H9 (cell line): Measurements from ENCODE around the gene HS6ST2. TPM values are rescaled to one million over a fixed set of nuclear protein-coding genes. Genes with fewer than 3 reads are reported as not detected.

Experiments
- DNase-seq: peaks from one replicate; pipeline ENCODE4 v3.0.0-alpha.2; 2017
- H2AFZ ChIP-seq: one replicate; pipeline ENCODE4 v1.6.1; 2013; ENCODE audit warnings: mild to moderate bottlenecking, low read length, control low read depth, moderate library complexity
- H2AK5ac ChIP-seq: 2 replicates; pipeline ENCODE4 v1.6.1; 2013; ENCODE audit warnings: low read length, control low read depth, mixed read lengths; ENCODE audit not compliant: insufficient read length
- H2BK120ac ChIP-seq: one replicate; pipeline ENCODE4 v1.6.1; 2013; ENCODE audit warnings: low read depth, mild to moderate bottlenecking, low read length, control low read depth, inconsistent platforms; ENCODE audit not compliant: poor library complexity, severe bottlenecking
- H2BK12ac ChIP-seq: 2 replicates; pipeline ENCODE4 v1.6.1; 2013; ENCODE audit warnings: low read length, control low read depth, mixed read lengths, low read depth; ENCODE audit not compliant: insufficient read length
- H2BK15ac ChIP-seq: 2 replicates; pipeline ENCODE4 v1.6.1; 2013; ENCODE audit warnings: low read depth, low read length, control low read depth
- H2BK20ac ChIP-seq: one replicate; pipeline ENCODE4 v1.6.1; 2013; ENCODE audit warnings: low read depth, mild to moderate bottlenecking, low read length, control low read depth, inconsistent platforms; ENCODE audit not compliant: poor library complexity, severe bottlenecking
- H2BK5ac ChIP-seq: 2 replicates; pipeline ENCODE4 v1.6.1; 2013; ENCODE audit warnings: low read length, control low read depth, mixed read lengths; ENCODE audit not compliant: insufficient read length
- H3K14ac ChIP-seq: 2 replicates; pipeline ENCODE4 v1.6.1; 2013; ENCODE audit warnings: low read length, control low read depth; ENCODE audit not compliant: insufficient read depth
- H3K18ac ChIP-seq: 2 replicates; pipeline ENCODE4 v1.6.1; 2013; ENCODE audit warnings: low read depth, mild to moderate bottlenecking, mixed read lengths, low read length, control low read depth; ENCODE audit not compliant: insufficient read length
- H3K23ac ChIP-seq: 2 replicates; pipeline ENCODE4 v1.6.1; 2013; ENCODE audit warnings: low read length, control low read depth, mixed read lengths, low read depth; ENCODE audit not compliant: insufficient read length
- H3K23me2 ChIP-seq: 2 replicates; pipeline ENCODE4 v1.6.1; 2013; ENCODE audit warnings: low read depth, mild to moderate bottlenecking, mixed read lengths, low read length, control low read depth; ENCODE audit not compliant: insufficient read length, poor library complexity, severe bottlenecking
- H3K27ac ChIP-seq: 2 replicates; pipeline ENCODE4 v1.5.1; 2013; ENCODE audit warnings: low read length, control low read depth, mixed read lengths, low read depth; ENCODE audit not compliant: insufficient read length
- H3K27me3 ChIP-seq: 2 replicates; pipeline ENCODE4 v1.6.1; 2013; ENCODE audit warnings: low read length, control low read depth, inconsistent platforms; ENCODE audit not compliant: insufficient read depth
- H3K4ac ChIP-seq: 2 replicates; pipeline ENCODE4 v1.6.1; 2013; ENCODE audit warnings: low read depth, mild to moderate bottlenecking, control low read depth, inconsistent platforms, low read length, moderate library complexity
- H3K4me1 ChIP-seq: 2 replicates; pipeline ENCODE4 v1.6.1; 2013; ENCODE audit warnings: low read length, control low read depth, inconsistent platforms; ENCODE audit not compliant: insufficient read depth
- H3K4me2 ChIP-seq: 2 replicates; pipeline ENCODE4 v1.6.1; 2013; ENCODE audit warnings: low read length, control low read depth, mixed read lengths; ENCODE audit not compliant: insufficient read length, insufficient read depth
- H3K56ac ChIP-seq: 2 replicates; pipeline ENCODE4 v1.6.1; 2013; ENCODE audit warnings: low read depth, mild to moderate bottlenecking, mixed read lengths, low read length, control low read depth; ENCODE audit not compliant: insufficient read length
- H3K79me1 ChIP-seq: 2 replicates; pipeline ENCODE4 v1.6.1; 2013; ENCODE audit warnings: low read depth, mild to moderate bottlenecking, moderate library complexity, low read length, control low read depth, inconsistent platforms; ENCODE audit not compliant: insufficient read depth, poor library complexity, severe bottlenecking
- H3K79me2 ChIP-seq: 2 replicates; pipeline ENCODE4 v1.6.1; 2013; ENCODE audit warnings: low read length, control low read depth, inconsistent platforms; ENCODE audit not compliant: insufficient read depth
- H3K9ac ChIP-seq: 2 replicates; pipeline ENCODE4 v1.6.1; 2013; ENCODE audit warnings: low read length, control low read depth, mixed read lengths; ENCODE audit not compliant: insufficient read length; ENCODE audit errors: extremely low read depth
- H3K9me3 ChIP-seq: one replicate; pipeline ENCODE4 v1.6.1; 2013; ENCODE audit warnings: low read depth, low read length, inconsistent platforms; ENCODE audit not compliant: control insufficient read depth
- H3T11ph ChIP-seq: one replicate; pipeline ENCODE4 v1.6.1; 2013; ENCODE audit warnings: mild to moderate bottlenecking, low read length, control low read depth, inconsistent platforms
- H4K20me1 ChIP-seq: one replicate; pipeline ENCODE4 v1.6.1; 2013; ENCODE audit not compliant: control insufficient read depth, insufficient read length, insufficient read depth
- H4K5ac ChIP-seq: 2 replicates; pipeline ENCODE4 v1.6.1; 2013; ENCODE audit warnings: low read depth, mild to moderate bottlenecking, mixed read lengths, low read length, control low read depth; ENCODE audit not compliant: insufficient read length
- H4K8ac ChIP-seq: replicated peaks from 2 replicates; pipeline ENCODE4 v1.6.1; 2013; ENCODE audit warnings: low read length, control low read depth, mixed read lengths, low read depth; ENCODE audit not compliant: insufficient read length
- H4K91ac ChIP-seq: 2 replicates; pipeline ENCODE4 v1.6.1; 2013; ENCODE audit warnings: low read depth, mild to moderate bottlenecking, moderate library complexity, mixed read lengths, low read length, control low read depth; ENCODE audit not compliant: insufficient read length
- H3K27ac Mint-ChIP-seq, 3 experiments: 2 replicates in 2 of 3; 3 replicates in 1 of 3; pipeline ENCODE4 v1.8.0; 2020 to 2021; ENCODE audit warnings: mixed read lengths in 3 of 3, mild to moderate bottlenecking in 1 of 3, moderate library complexity in 1 of 3
- H3K27me3 Mint-ChIP-seq: 2 replicates; pipeline ENCODE4 v1.8.0; 2021; ENCODE audit warnings: low read depth, mild to moderate bottlenecking, moderate library complexity, mixed read lengths
- H3K36me3 Mint-ChIP-seq, 3 experiments: 2 replicates in 2 of 3; 3 replicates in 1 of 3; pipeline ENCODE4 v1.8.0; 2020 to 2021; ENCODE audit warnings: low read depth in 3 of 3, mixed read lengths in 3 of 3; ENCODE audit not compliant: insufficient read depth in 1 of 3
- H3K4me1 Mint-ChIP-seq, 2 experiments: 2 replicates each; pipeline ENCODE4 v1.8.0; 2020; ENCODE audit warnings: mixed read lengths in 2 of 2
- H3K4me3 Mint-ChIP-seq, 2 experiments: 2 replicates in 1 of 2; 3 replicates in 1 of 2; pipeline ENCODE4 v1.8.0; 2020 to 2021; ENCODE audit warnings: mild to moderate bottlenecking in 2 of 2, mixed read lengths in 2 of 2, moderate library complexity in 1 of 2
- H3K9me3 Mint-ChIP-seq, 2 experiments: 2 replicates in 1 of 2; 3 replicates in 1 of 2; pipeline ENCODE4 v1.8.0; 2020; ENCODE audit warnings: mild to moderate bottlenecking in 2 of 2, mixed read lengths in 2 of 2, moderate library complexity in 1 of 2
- WGBS: extraction: QIAGEN DNeasy Blood & Tissue Kit; methylation state at CpG from one replicate; pipeline ENCODE4 v1.1.7; 2013; ENCODE audit warnings: missing lambda C conversion rate, low lambda C conversion rate, mixed read lengths; ENCODE audit not compliant: insufficient read length; ENCODE audit errors: extremely low coverage; 5-methylcytosine and 5-hydroxymethylcytosine counted together
- total RNA-seq: library from RNA; stranded (reverse); gene quantifications from 2 replicates; pipeline ENCODE4 v1.2.1, GENCODE V29; 2021
- TF ChIP-seq, protein P1 (sequence below): fragments of 200-600 bp; sonication (generic); conservative IDR thresholded peaks from 3 replicates; pipeline ENCODE4 v1.8.0; 2021; ENCODE audit warnings: antibody characterized with exemption, mild to moderate bottlenecking

HS6ST2 gene
- total RNA-seq, 1 experiment from 2014 or later: 4.8 TPM

GRCh38 chrX:133005616-133006015, 47.2 kb upstream of the HS6ST2 start:
- Histone ChIP-seq H3K18ac (no peak overlapping the region), H4K20me1 (no peaks in the 10 kb centered on the region), H3K27me3 (no peaks in the 10 kb centered on the region), H4K8ac (no peak overlapping the region), H3T11ph (no peak overlapping the region), H3K4ac (no peak overlapping the region), H4K91ac (no peak overlapping the region), H2BK20ac (no peak overlapping the region), H2BK5ac (no peak overlapping the region), H2BK120ac (no peak overlapping the region), H3K9me3 (peaks cover 6% of the 10 kb centered on the region), H2AFZ (no peak overlapping the region), H3K79me1 (no peaks in the 10 kb centered on the region), H3K23me2 (no peaks in the 10 kb centered on the region), H3K4me1 (no peaks in the 10 kb centered on the region), H3K27ac (no peak overlapping the region), H2BK12ac (no peak overlapping the region), H3K79me2 (no peaks in the 10 kb centered on the region), H2AK5ac (no peak overlapping the region), H2BK15ac (no peak overlapping the region), H4K5ac (no peak overlapping the region), H3K9ac (no peak overlapping the region), H3K4me2 (no peak overlapping the region), H3K23ac (no peak overlapping the region), H3K56ac (no peak overlapping the region), H3K14ac (no peak overlapping the region)
- H3K36me3 Mint-ChIP-seq: peaks cover 10 to 21% (median 12%) of the 10 kb centered on the region in 3 experiments
- whole genome bisulfite sequencing: no CpG with 5 or more reads among the region's 1 CpG
- H3K4me1 Mint-ChIP-seq: no peaks in the 10 kb centered on the region
- DNase-seq: no peak
- TF ChIP-seq, protein P1, sequence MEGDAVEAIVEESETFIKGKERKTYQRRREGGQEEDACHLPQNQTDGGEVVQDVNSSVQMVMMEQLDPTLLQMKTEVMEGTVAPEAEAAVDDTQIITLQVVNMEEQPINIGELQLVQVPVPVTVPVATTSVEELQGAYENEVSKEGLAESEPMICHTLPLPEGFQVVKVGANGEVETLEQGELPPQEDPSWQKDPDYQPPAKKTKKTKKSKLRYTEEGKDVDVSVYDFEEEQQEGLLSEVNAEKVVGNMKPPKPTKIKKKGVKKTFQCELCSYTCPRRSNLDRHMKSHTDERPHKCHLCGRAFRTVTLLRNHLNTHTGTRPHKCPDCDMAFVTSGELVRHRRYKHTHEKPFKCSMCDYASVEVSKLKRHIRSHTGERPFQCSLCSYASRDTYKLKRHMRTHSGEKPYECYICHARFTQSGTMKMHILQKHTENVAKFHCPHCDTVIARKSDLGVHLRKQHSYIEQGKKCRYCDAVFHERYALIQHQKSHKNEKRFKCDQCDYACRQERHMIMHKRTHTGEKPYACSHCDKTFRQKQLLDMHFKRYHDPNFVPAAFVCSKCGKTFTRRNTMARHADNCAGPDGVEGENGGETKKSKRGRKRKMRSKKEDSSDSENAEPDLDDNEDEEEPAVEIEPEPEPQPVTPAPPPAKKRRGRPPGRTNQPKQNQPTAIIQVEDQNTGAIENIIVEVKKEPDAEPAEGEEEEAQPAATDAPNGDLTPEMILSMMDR: no peak
- peaks cover 6% of the 10 kb centered on the region for H3K27me3 Mint-ChIP-seq
- H3K4me3 Mint-ChIP-seq: no peak overlapping the region
- no peak overlapping the region for H3K27ac Mint-ChIP-seq
- peaks cover 24 to 25% of the 10 kb centered on the region in 2 experiments for H3K9me3 Mint-ChIP-seq
